ENCODE results near the gene PLSCR1. TPM values are rescaled to one million over a fixed set of nuclear protein-coding genes. Genes with fewer than 3 reads are reported as not detected.

Gene PLSCR1
- total RNA-seq, 2 donors from 2014 or later: 189 to 250 TPM

GRCh38 chr3:146496251-146496650, 48.2 kb downstream of the PLSCR1 start:
- Histone ChIP-seq H3K4me1 (ENCODE audit: control insufficient read depth, insufficient read depth, low read length) (no peaks in the 10 kb centered on the region), H3K9ac (ENCODE audit: extremely low read depth, low read length, poor library complexity, severe bottlenecking) (no peak overlapping the region), H3K4me3 (ENCODE audit: low read length) (no peak overlapping the region), H3K27me3 (ENCODE audit: control insufficient read depth, insufficient read depth, low read length, poor library complexity, severe bottlenecking) (no peaks in the 10 kb centered on the region), H3K27ac (ENCODE audit: low read depth, low read length) (no peak overlapping the region), H3K9me3 (ENCODE audit: control insufficient read depth, low read length) (peaks cover 18% of the 10 kb centered on the region), H3K36me3 (ENCODE audit: control insufficient read depth, insufficient read depth, low read length) (no peaks in the 10 kb centered on the region)
- WGBS, 2 experiments (ENCODE audit: insufficient coverage in 1 of 2, insufficient read length in 1 of 2): 89% methylated on average over 1 of the region's 1 CpG; no CpG with 5 or more reads in 1 of the 2 experiments
- H3K27ac Mint-ChIP-seq: no peak overlapping the region
- no peak for DNase-seq
- H3K36me3 Mint-ChIP-seq (ENCODE audit: low read depth): peaks cover 8% of the 10 kb centered on the region
- H3K4me1 Mint-ChIP-seq: no peaks in the 10 kb centered on the region
- no peak for TF ChIP-seq CTCF (conservative IDR thresholded peaks at IDR 0.05)
- H3K9me3 Mint-ChIP-seq: peaks cover 37% of the 10 kb centered on the region
- no peaks in the 10 kb centered on the region for H3K27me3 Mint-ChIP-seq (ENCODE audit: insufficient read depth)
- no peak overlapping the region for H3K4me3 Mint-ChIP-seq

GRCh38 chr3:146493761-146494160, 50.6 kb downstream of the PLSCR1 start:
- Histone ChIP-seq H3K4me3 (ENCODE audit: low read length) (no peak overlapping the region), H3K36me3 (ENCODE audit: control insufficient read depth, insufficient read depth, low read length) (no peaks in the 10 kb centered on the region), H3K9me3 (ENCODE audit: control insufficient read depth, low read length) (peaks cover 22% of the 10 kb centered on the region), H3K4me1 (ENCODE audit: control insufficient read depth, insufficient read depth, low read length) (no peaks in the 10 kb centered on the region), H3K27ac (ENCODE audit: low read depth, low read length) (no peak overlapping the region), H3K27me3 (ENCODE audit: control insufficient read depth, insufficient read depth, low read length, poor library complexity, severe bottlenecking) (no peaks in the 10 kb centered on the region), H3K9ac (ENCODE audit: extremely low read depth, low read length, poor library complexity, severe bottlenecking) (no peak overlapping the region)
- DNase-seq: no peak
- whole genome bisulfite sequencing, 2 experiments (ENCODE audit: insufficient coverage in 1 of 2, insufficient read length in 1 of 2): 93 to 100% methylated on average over 1 of the region's 2 CpGs
- Mint-ChIP-seq H3K27ac (no peak overlapping the region), H3K9me3 (peaks cover 42% of the 10 kb centered on the region), H3K27me3 (ENCODE audit: insufficient read depth) (no peaks in the 10 kb centered on the region), H3K36me3 (ENCODE audit: low read depth) (peaks cover 8% of the 10 kb centered on the region), H3K4me1 (no peaks in the 10 kb centered on the region), H3K4me3 (no peak overlapping the region)
- TF ChIP-seq CTCF (conservative IDR thresholded peaks at IDR 0.05): no peak

GRCh38 chr3:146493221-146493620, 51.2 kb downstream of the PLSCR1 start:
- TF ChIP-seq CTCF (conservative IDR thresholded peaks at IDR 0.05): no peak
- Histone ChIP-seq H3K9me3 (ENCODE audit: control insufficient read depth, low read length) (peaks cover 26% of the 10 kb centered on the region), H3K27ac (ENCODE audit: low read depth, low read length) (no peak overlapping the region), H3K4me1 (ENCODE audit: control insufficient read depth, insufficient read depth, low read length) (no peaks in the 10 kb centered on the region), H3K4me3 (ENCODE audit: low read length) (no peak overlapping the region), H3K27me3 (ENCODE audit: control insufficient read depth, insufficient read depth, low read length, poor library complexity, severe bottlenecking) (no peaks in the 10 kb centered on the region), H3K36me3 (ENCODE audit: control insufficient read depth, insufficient read depth, low read length) (no peaks in the 10 kb centered on the region), H3K9ac (ENCODE audit: extremely low read depth, low read length, poor library complexity, severe bottlenecking) (no peak overlapping the region)
- peaks cover 8% of the 10 kb centered on the region for H3K36me3 Mint-ChIP-seq (ENCODE audit: low read depth)
- no peak for DNase-seq
- H3K4me1 Mint-ChIP-seq: no peaks in the 10 kb centered on the region
- H3K4me3 Mint-ChIP-seq: no peak overlapping the region
- 87% methylated on average over 2 of the region's 2 CpGs; no CpG with 5 or more reads in 1 of the 2 experiments for WGBS, 2 experiments (ENCODE audit: insufficient coverage in 1 of 2, insufficient read length in 1 of 2)
- H3K9me3 Mint-ChIP-seq: peaks cover 45% of the 10 kb centered on the region
- no peak overlapping the region for H3K27ac Mint-ChIP-seq
- no peaks in the 10 kb centered on the region for H3K27me3 Mint-ChIP-seq (ENCODE audit: insufficient read depth)

Measured in endodermal cell (in vitro differentiated cells).